GM13976 (cell line): Measurements from ENCODE around the gene SLC39A8.
"Not testable (repeated sequence)": the region's sequence is repeated elsewhere in the genome, so short reads cannot be mapped to it uniquely, and the experiment has no call there.

Experiments used
- DNase-seq: peaks from one replicate; pipeline ENCODE4 v3.0.0; 2012; ENCODE audit warnings: low spot score
- in situ Hi-C: fragments of 300-500 bp; cut with MboI; formaldehyde crosslinking; loops from one replicate; pipeline ENCODE4 v1.12.0; 2022; ENCODE audit warnings: low sequenced_read_pairs, mixed read lengths, inconsistent platforms; ENCODE audit not compliant: unreplicated experiment
- TF ChIP-seq, protein P1 (sequence below): IDR thresholded peaks from 2 replicates; pipeline ENCODE4 v1.5.1; 2012; ENCODE audit warnings: borderline replicate concordance, mild to moderate bottlenecking; ENCODE audit not compliant: insufficient read depth; ENCODE audit errors: extremely low read depth, missing control alignments, control extremely low read depth

The SLC39A8 gene

DNA sequence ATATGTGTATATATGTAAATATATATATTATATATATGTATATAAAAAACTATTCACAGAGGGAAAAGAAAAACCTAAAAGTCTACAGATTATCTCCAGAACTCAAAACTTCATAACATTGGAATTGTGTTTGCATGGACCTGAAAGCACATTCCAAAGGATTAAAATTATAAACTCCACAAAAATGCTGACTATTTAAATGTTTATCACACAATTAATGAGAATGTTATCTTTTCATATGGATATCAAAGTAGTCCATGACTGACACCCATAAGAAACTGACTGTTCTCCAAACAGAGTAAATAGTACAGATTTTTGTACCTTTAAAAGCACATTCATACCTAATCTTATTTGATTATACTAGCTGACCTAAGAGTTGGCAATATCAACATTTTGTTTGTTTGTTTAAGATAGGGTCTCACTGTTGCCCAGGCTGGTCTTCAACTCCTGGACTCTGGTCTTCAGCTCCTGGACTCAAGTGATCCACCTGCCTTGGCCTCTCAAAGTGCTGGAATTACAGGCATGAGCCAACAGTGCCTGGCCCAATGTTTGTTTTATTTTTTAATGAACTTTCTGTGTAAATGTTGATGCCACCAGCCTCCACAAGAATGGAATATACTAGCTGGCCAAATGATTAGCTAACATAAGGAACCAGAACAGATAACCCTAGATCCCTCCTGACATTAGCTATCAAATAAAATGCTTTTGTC, 50.0 kb downstream of the SLC39A8 start:
- in situ Hi-C loops, result no loop called here
- TF ChIP-seq, protein P1, sequence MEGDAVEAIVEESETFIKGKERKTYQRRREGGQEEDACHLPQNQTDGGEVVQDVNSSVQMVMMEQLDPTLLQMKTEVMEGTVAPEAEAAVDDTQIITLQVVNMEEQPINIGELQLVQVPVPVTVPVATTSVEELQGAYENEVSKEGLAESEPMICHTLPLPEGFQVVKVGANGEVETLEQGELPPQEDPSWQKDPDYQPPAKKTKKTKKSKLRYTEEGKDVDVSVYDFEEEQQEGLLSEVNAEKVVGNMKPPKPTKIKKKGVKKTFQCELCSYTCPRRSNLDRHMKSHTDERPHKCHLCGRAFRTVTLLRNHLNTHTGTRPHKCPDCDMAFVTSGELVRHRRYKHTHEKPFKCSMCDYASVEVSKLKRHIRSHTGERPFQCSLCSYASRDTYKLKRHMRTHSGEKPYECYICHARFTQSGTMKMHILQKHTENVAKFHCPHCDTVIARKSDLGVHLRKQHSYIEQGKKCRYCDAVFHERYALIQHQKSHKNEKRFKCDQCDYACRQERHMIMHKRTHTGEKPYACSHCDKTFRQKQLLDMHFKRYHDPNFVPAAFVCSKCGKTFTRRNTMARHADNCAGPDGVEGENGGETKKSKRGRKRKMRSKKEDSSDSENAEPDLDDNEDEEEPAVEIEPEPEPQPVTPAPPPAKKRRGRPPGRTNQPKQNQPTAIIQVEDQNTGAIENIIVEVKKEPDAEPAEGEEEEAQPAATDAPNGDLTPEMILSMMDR, result no peak
- no peak for DNase-seq

DNA sequence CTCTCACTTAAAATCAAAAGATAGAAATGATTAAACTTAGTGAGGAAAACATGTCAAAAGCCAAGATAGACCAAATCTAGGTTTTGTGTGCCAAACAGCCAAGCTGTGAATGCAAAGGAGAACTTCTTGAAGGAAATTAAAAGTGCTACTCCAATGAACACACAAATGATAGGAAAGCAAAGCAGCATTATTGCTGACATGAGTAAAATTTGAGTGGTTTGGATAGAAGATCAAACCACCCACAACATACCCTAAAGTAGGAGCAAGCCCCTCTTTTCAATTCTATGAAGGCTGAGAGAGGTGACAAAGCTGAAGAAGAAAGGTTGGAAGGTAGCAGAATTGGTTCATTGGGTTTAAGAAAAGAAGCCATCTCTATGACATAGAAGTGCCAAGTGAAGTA, 56.8 kb downstream of the SLC39A8 start:
- in situ Hi-C loops, result no loop called here
- TF ChIP-seq, protein P1, result no peak
- DNase-seq, result no peak

DNA sequence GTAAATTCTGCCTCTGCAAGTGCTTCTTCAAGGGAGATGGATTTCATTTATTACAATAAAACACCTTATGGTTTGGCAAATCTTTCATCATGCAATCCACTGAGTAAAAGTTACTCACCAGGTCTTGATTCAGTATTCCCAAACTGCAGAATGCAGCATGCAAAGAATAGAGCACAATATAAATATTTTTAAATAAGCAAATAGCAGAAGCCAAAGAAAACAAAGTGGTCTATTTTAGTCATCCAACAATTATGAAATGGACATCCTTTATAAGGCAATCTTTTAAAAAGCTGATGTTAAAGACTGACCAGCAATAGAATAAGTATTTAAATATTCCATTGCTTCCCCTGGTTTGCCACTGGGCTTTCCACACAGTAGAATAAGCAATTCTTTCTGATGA, 59.5 kb downstream of the SLC39A8 start:
- no peak for DNase-seq
- in situ Hi-C loops, result no loop called here
- TF ChIP-seq, protein P1, result no peak

DNA sequence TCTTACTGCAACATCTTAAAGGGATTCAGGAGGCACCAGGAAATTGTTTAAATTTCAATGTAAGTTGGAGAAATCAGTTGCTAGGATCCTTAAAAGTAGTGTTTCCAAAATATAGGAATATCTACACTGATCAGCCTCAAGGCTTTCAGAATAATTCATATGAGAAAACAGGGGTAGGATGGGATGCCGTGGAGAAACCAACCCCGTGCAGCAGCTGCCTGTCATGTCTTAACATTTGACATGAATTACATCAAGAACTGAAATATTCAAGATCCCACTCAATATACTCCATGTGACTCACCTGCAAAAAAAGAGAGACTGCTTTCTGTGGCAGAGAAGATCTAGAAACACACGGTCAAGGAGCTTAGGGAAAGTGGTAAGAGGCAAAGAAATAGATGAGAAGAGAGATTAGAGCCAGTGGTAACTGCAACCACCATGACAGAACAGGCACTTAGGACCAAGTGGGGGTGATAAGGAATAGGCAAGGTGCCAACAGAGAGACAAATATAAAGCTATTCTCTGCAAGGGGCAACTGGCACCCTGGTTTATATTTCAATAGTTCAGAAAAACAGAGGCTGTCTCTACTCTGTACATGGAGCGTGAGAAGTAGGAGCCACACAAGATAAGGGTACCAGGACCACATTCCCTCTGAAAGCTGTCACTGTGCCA, 64.0 kb downstream of the SLC39A8 start:
- in situ Hi-C loops, result no loop called here
- DNase-seq, result no peak
- TF ChIP-seq, protein P1, result no peak

DNA sequence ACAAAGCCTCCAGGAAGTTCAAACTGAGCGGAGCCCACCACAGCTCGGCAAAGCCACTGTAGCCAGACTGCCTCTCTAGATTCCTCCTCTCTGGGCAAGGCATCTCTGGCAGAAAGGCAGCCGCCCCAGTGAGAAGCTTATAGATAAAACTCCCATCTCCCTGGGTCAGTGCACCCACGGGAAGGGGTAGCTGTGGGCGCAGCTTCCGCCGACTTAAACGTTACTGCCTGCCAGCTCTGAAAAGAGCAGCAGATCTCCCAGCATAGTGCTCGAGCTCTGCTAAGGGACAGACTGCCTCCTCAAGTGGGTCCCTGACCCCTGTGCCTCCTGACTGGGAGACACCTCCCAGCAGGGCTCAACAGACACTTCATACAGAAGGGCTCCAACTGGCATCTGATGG, 72.0 kb downstream of the SLC39A8 start:
- DNase-seq, in situ Hi-C loops: not testable (repeated sequence)

DNA sequence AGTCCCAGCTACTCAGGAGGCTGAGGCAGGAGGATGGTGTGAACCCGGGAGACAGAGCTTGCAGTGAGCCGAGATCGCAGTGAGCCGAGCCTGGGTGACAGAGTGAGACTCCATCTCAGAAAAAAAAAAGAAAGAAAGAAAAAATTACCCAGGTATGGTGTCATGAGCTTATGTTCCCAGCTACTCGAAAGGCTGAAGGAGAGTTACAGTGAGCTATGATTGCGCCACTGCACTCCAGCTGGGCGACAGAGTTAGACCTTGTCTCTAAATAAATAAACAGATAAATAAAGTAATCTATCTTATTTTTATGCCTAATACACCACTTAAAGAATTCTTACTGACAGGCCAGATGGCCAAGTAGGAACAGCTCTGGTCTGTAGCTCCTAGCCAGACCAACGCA, 73.0 kb downstream of the SLC39A8 start:
- in situ Hi-C loops, result no loop called here
- DNase-seq, result no peak
- TF ChIP-seq, protein P1, result no peak

DNA sequence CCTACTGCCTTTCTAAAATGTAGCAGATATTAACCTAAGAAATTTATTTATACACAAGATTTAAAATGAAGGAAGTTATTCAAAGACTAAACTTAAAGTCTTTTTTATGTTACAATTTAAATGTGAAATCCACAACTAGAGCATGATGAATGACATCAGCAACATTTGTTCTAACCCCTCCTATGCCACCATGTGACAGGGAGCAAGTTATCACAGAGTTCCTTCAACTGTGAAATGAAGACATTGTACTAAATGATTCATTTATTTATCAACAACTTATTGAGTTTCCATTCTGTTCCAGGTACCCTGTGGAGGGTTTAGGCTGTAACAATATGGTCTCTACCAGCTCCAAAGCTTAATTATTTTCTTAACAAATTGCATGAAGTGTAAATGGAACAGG, 76.9 kb downstream of the SLC39A8 start:
- in situ Hi-C loops, result no loop called here
- no peak for DNase-seq
- TF ChIP-seq, protein P1, result no peak
